NCI-H128 (cell line): ENCODE data around the gene ATP6V1G2.

Experiments
- DNase-seq: peaks from one replicate; lab custom pipeline; 2025; ENCODE audit not compliant: unreplicated experiment; lab: John Stamatoyannopoulos, UW

ATP6V1G2 gene

DNA sequence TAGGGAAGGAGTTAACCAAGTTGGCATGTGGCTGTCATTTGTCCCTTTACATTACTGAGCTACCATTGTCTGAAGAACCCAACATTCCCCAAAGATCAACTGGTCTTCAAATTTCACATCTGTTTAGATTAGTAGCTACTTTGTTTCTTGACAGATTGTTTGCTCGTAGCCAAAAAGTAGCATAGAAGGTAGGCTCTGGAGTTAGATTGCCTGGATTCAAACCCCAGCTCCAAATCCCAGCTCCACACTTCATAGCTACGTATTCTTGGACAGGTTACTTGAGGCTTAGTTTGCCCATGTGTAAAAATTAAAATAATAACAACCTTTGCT is 2.1 kb upstream of the ATP6V1G2 start:
- no peak for DNase-seq

DNA sequence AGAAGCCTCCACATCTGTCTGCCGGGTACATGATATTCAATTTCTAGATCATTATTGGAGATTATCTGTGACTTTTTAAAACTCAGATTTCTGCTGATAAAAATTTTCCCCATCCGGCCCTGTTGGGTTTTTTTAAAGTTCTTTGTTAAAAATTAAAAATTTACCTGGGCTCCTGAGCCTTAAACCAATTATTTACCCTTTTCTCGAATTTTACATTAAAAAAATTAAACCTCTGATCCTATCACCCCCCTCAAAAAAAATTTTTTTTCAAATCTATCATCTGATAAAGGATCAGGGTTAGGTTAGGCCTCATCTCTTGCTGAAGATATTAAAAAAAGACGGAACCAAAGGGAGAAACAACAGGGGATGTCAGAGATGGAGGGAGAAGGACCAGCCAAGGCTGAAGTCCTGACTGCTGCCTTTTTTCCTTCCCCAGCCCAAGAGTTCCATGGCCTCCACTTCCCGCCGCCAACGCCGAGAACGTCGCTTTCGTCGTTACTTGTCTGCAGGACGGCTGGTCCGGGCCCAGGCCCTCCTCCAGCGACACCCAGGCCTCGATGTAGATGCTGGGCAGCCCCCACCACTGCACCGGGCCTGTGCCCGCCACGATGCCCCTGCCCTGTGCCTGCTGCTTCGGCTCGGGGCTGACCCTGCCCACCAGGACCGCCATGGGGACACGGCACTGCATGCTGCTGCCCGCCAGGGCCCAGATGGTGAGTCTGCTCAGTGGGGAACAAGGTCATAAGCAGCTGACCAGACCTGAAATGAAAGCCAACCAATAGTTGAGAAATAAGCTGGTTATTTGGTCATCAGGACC is 1.5 kb upstream of the ATP6V1G2 start:
- no peak for DNase-seq

DNA sequence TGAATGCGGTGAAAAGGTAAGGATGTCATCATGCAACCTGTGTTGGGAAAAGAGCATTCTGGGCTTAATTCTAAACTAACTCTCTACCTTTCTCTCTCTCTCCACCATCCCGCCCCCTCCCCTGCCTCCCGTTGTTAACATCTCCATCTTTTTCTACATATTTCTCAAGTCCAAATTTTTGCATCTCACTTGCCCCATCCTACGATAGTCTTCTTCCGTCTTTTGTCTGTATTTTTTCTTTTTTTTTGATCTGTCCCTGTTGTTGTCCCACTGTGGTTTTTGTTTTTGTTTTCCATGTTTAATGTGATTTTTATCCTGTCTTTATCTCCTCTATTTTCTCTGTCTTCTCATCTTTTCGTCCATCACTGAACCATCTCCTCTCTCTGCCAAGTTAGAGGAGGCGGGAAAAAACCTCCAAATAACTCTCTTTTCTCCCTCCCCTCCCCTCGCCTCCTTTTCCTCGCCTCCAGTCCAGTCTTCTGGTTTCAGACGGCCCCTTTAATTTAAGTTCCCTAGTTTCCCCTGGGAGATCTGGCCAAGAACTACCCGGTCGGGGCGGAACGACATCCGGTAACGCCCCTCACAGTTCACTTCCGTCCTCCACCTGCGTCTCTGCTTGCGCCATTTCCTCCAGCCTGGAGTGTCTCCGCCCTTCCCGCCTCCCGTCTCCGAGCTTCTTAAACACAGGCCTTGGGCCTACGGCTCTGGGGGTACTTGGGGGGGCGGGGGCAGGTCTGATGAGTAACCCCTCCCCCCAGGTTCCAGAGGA is 734 bp upstream of the ATP6V1G2 start, which contains the start of gene NFKBIL1:
Gene NFKBIL1 (plus strand): TSS at position 651 of the 769 bp plus-strand sequence. CDS start 87 bp downstream, at position 738.
- DNase-seq: peak; percentile 90

GRCh38 chr6:31545291-31545690 is 1.1 kb downstream of the ATP6V1G2 start:
- DNase-seq: no peak

DNA sequence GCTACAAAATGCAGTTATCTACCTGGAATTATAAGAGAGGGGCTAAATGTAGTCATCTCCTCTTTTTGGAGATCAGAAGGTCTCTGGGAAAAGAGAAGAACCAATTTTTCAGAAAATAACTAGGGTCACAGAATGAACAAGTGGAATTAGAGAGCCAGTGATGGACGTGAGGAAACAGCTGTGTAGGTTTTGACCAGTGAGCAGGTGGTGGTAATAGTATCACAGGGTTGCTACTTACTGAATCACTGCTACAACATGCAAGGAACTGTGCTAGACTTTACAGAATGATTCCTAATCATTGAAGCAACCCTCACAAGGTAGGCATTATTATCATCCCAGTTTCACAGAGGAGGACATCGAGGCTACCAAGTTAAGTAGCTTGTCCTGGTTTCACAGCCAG is 1.7 kb downstream of the ATP6V1G2 start:
- no peak for DNase-seq

DNA sequence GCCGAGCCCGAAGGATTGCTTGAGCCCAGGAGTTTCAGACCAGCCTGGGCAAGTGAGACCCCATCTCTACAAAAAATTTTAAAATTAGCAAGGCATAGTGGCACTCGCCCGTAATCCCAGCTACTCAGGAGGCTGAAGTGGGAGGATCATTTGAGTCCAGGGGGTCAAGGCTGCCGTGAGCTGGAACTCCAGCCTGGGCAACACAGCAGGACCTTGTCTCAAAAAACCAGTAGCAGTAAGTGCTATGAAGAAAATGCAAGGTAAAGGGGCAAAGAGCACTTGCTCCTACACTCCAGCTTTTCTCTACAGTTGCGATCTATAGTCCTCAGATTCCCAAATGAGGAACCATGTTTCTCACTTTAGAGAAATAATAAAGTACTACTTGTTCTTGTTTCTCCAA is 2.8 kb downstream of the ATP6V1G2 start:
- no peak for DNase-seq

GRCh38 chr6:31541658-31542521 is 4.5 kb downstream of the ATP6V1G2 start, which contains the start of gene DDX39B:
Gene DDX39B, minus strand, starts transcription at chr6:31542003. Its CDS starts 1,471 bp downstream, at chr6:31540532.
- DNase-seq: peak; percentile 91

- no peak for DNase-seq
These were observed 5.2 kb downstream of the ATP6V1G2 start for GRCh38 chr6:31541059-31541657.

- DNase-seq: no peak
These were observed 5.8 kb downstream of the ATP6V1G2 start for GRCh38 chr6:31540640-31541039.

DNA sequence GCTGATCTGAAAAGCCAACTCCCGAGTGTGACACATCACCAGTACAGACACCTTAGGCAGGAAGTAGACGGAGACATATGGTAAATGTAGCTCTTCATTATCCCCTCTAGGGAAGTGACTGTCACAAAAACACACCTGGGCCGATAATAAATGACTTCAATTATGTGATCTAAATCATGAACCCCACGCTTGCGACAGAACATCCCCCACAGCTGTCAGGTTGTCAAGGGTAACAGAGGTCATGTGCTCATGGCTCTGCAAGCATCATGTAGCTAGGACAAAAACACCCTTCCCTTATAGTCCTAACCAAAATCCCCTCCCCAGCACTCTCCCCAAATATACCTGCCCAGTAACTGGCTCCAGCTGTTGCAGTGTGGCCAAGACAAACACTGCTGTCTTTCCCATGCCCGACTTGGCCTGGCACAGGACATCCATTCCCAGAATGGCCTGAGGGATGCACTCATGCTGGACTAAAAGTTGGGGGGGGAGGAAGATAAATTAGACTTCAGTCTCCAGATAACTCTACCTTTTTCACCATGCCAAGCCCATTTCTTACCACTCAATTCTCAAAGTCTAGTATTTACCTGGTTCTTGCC is 7.5 kb downstream of the ATP6V1G2 start:
- no peak for DNase-seq

- no peak for DNase-seq
These were observed 10.7 kb downstream of the ATP6V1G2 start for GRCh38 chr6:31535538-31536324.

DNA sequence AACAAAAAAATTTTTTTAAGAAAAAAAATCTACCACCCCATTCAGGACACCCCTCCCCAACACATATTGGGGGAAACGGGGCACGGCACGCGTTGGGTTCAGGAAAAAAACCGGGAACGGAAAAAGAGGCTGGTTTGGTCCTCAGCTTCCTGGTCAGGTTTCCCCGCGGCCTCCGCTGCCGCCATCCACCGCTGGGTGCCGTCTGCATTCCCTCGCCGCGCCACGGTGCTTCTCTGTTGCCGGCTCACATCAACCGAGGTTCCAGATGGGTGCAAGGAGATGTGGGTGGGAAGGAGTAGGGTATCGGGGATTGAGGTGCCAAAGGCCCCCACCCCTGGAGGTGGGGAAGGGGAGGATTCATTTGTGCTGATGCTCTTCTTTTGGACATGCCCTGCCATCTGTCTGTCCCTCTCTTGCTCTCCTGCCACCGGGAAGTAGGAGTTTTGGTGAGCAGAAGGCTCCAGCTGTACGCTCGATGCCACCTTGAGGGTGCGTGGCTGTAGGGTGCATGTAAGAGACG is 11.8 kb downstream of the ATP6V1G2 start:
- no peak for DNase-seq

DNA sequence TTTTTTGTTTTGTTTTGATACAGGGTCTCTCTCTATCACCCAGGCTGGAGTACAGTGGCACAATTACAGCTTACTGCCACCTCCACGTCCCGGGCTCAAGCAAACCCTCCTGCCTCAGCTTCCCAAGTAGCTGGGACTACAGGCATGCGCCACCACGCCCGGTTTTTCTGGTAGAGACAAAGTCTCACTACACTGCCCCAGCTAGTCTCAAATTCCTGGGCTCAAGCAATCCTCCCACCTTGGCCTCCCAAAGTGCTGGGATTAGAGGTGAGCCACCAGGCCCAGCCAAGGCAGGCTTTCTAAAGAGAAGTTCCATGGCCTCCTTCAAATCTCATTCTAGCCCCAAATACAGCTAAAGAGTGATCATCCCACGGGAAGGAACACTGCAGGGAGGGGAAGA is 12.4 kb downstream of the ATP6V1G2 start:
- DNase-seq: no peak

GRCh38 chr6:31533455-31533841 is 13.0 kb downstream of the ATP6V1G2 start:
- no peak for DNase-seq

- no peak for DNase-seq
These were observed 13.6 kb downstream of the ATP6V1G2 start for GRCh38 chr6:31532644-31533454.

DNA sequence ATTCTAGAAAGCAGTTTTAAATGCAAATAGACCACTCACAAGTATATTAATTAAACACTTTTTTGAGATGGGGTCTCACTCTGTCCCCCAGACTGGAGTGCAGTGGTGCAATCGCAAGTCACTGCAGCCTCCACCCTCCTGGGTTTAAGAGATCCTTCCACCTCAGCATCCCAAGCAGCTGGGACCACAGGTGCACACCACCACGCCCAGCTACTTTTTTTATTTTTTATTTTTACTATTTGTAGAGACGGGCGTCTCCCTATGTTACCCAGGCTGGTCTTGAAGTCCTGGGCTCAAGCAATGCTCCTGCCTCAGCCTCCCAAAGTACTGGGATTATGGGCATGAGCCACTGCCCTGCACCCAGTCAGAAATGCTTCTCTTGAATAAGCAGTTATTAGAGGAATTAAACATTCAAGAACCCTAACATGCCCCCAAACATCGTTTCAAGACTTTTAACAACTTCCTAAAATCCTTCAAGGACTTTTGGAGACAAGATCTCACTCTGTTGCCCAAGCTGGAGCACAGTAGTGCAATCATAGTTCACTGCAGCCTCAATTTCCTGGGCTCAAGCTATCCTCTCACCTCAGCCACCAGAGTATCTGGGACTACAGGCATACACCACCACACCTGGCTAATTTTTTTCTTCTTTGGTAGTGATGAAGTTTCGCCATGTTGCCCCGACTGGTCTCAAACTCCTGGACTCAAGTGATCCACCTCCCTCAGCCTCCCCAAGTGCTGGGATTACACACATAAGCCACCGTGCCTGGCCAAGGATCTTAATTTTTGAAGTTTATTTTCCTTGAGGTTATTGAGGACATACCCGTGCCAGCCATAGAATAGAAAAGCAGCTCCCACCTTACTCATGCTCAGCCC is 14.4 kb downstream of the ATP6V1G2 start:
- DNase-seq: no peak

DNA sequence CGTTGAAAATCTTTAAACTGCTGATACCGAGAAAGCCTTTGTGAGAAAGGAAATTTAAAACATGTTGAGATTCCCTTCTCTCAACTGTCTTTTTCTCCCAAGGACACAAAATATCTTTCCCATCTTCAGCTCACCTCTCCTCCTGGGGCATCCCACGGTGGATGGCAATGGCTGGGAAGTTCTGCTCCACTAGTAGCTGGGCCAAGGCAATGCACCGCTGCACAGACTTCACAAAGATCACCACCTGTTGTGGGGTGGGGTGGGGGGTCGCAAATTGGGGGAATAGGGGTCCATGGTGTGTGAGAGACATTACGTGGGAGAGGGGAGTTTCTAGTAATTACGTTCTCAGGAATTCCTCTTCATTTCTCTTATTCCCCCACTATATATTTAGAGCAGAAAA is 15.2 kb downstream of the ATP6V1G2 start:
- no peak for DNase-seq

GRCh38 chr6:31530659-31531058 is 15.7 kb downstream of the ATP6V1G2 start:
- no peak for DNase-seq
